NT2/D1 (cell line): ENCODE results near the gene TMEM106A.

Experiments
- DNase-seq: peaks from one replicate; pipeline ENCODE4 v3.0.0-alpha.2; 2011; ENCODE audit warnings: low read depth, low spot score
- H3K27me3 ChIP-seq: 2 replicates; pipeline ENCODE4 v1.6.0; 2011; ENCODE audit warnings: mild to moderate bottlenecking; ENCODE audit not compliant: insufficient read length, insufficient read depth
- H3K36me3 ChIP-seq: 2 replicates; pipeline ENCODE4 v1.6.1; 2011; ENCODE audit warnings: mild to moderate bottlenecking, low read length, mixed read lengths; ENCODE audit not compliant: insufficient read depth, insufficient read length
- H3K4me1 ChIP-seq: 2 replicates; pipeline ENCODE4 v1.5.1; 2011; ENCODE audit not compliant: insufficient read depth, insufficient read length
- H3K4me3 ChIP-seq: 2 replicates; pipeline ENCODE4 v1.5.1; 2011; ENCODE audit warnings: low read depth; ENCODE audit not compliant: insufficient read length
- H3K9ac ChIP-seq: 2 replicates; pipeline ENCODE4 v1.6.0; 2011; ENCODE audit warnings: low read depth; ENCODE audit not compliant: insufficient read length
- H3K9me3 ChIP-seq: 2 replicates; pipeline ENCODE4 v1.5.1; 2011; ENCODE audit warnings: mild to moderate bottlenecking, low read length; ENCODE audit not compliant: insufficient read depth
- SUZ12 ChIP-seq: IDR thresholded peaks from 2 replicates; pipeline ENCODE4 v1.6.1; 2011; ENCODE audit not compliant: insufficient read length, insufficient read depth; ENCODE audit errors: extremely low read depth
- YY1 ChIP-seq: IDR thresholded peaks from 2 replicates; pipeline ENCODE4 v1.6.1; 2011; ENCODE audit not compliant: insufficient read length, insufficient read depth
- ZNF274 ChIP-seq: IDR thresholded peaks from 2 replicates; pipeline ENCODE4 v1.6.1; 2011; ENCODE audit warnings: mild to moderate bottlenecking, low read depth, low read length

The TMEM106A gene

DNA sequence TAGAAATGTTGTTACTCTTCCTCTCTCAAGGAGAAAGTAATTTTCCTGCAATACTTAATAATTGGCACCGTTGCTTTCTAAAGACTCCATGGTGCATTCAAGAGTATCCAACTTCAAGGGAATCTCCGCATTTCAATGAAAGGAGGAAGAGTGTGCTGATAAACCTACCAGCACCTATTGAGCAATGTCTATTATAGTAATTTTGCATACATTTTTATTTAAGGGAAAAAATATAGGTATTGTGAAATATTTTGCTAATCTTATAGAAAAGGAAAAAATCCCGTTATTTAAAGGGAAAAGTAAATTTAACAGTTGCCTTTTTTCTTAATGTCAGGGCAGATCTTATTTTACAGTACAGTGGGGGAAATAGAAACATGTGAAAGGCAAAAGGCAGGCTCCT, 1.1 kb upstream of the TMEM106A start:
- Histone ChIP-seq H3K36me3 (peaks cover 31% of the 10 kb centered on the region), H3K27me3 (no peaks in the 10 kb centered on the region), H3K4me1 (no peaks in the 10 kb centered on the region), H3K9me3 (no peaks in the 10 kb centered on the region), H3K4me3 (no peak overlapping the region), H3K9ac (peak overlapping the region; percentile 70)
- no peak for DNase-seq
- TF ChIP-seq SUZ12 (no peak), YY1 (no peak), ZNF274 (no peak)

DNA sequence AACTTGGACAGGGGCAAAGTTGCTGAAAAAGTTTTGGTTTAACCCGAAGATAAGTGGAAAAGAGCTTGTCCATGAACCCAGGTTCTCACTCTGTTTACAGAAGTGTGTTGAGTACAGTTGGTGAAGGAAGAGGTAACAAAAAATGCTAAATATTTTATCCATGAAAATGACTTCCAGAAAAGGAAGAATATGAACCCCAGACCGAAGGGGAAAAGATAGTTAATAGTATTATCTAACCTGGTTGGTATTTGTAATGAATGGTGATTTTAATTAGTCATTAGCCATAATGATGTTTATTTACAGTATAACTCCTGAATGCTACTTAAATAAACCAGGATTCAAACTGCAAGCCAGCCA, 574 bp upstream of the TMEM106A start:
- H3K27me3 ChIP-seq, result no peaks in the 10 kb centered on the region
- peak overlapping the region; percentile 70 for H3K9ac ChIP-seq
- TF ChIP-seq ZNF274, result no peak
- TF ChIP-seq SUZ12, result no peak
- no peak for TF ChIP-seq YY1
- no peaks in the 10 kb centered on the region for H3K9me3 ChIP-seq
- no peaks in the 10 kb centered on the region for H3K4me1 ChIP-seq
- no peak for DNase-seq
- H3K36me3 ChIP-seq, result peaks cover 36% of the 10 kb centered on the region
- H3K4me3 ChIP-seq, result peak overlapping the region; percentile 43

DNA sequence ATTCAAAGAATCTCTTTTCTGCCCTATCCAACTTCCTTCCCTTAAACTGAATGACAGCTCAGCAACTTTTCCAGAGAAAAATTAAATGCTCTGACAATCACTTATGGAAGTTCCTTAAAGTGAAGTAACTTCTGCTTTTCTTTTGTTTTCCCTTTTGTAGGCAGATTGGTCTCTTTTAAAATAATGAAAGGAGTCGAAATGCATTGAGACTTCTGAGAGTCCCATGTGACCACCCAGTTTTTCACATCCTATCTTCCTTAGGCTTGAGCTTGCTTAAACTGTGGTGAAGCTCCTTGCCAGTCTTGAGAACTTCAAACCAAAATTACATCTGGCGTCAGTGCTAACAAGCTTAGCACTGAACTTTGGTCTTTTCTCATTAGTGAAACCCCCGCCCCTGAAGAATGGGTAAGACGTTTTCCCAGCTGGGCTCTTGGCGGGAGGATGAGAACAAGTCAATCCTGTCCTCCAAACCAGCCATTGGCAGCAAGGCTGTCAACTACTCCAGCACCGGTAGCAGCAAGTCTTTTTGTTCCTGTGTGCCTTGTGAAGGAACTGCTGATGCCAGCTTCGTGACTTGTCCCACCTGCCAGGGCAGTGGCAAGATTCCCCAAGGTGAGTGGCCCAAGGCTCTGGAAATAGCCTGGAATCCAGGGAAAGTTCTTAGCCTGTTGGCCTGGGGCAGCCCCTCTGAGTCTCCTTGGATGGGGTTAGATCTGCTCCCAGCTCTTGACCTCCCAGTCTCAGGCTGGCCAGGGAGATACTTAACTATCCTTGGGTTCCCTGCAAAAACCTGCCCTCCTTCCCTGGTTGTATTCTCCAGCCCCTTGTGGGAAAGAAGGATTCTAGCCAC, 1.2 kb downstream of the TMEM106A start:
- Histone ChIP-seq H3K9ac (peak overlapping the region; percentile 65), H3K9me3 (no peaks in the 10 kb centered on the region), H3K4me1 (no peaks in the 10 kb centered on the region), H3K27me3 (no peaks in the 10 kb centered on the region), H3K4me3 (peak overlapping the region; percentile 43), H3K36me3 (peaks cover 49% of the 10 kb centered on the region)
- DNase-seq, result no peak
- TF ChIP-seq SUZ12, result no peak
- TF ChIP-seq YY1, result no peak
- TF ChIP-seq ZNF274, result no peak

DNA sequence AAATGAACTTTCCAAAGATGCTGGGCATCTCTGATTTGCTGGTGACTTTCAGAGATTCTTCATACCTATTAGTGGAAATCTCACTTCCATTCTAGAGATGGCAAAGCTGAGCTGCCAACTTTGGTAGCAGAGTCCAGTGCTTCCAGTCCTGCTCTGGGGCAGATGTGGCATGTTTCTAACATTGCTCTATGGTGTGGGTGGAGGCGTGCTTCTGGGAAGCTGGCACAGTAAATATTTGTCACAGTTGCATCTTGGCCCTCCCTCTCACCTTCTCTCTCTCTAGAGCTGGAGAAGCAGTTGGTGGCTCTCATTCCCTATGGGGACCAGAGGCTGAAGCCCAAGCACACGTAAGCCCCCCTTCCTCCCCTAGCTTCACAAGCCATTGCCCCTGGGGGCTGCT, 1.9 kb downstream of the TMEM106A start:
- H3K4me3 ChIP-seq, result no peak overlapping the region
- no peak for DNase-seq

DNA sequence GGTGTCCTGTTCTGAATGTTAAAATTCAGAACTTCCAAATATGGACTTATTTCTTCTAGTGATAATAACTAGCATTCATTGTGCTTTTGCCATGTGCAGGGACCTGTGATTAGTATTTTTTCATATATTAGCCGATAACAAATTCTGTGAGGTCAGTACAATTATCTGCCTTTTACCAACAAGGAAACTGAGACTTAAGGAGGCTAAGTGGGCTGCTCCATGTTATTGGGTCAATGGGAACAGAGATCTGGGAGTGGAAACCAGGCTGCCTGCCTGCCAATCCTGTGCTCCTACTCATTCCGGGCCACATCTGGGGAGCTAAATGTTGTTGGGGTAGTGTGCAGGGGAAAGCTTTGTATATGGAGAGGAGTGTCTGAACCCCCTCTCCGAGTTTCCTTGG, 3.7 kb downstream of the TMEM106A start:
- Histone ChIP-seq H3K4me1 (no peaks in the 10 kb centered on the region), H3K9me3 (no peaks in the 10 kb centered on the region), H3K9ac (no peak overlapping the region), H3K4me3 (no peak overlapping the region), H3K27me3 (no peaks in the 10 kb centered on the region), H3K36me3 (peaks cover 48% of the 10 kb centered on the region)
- TF ChIP-seq YY1 (no peak), SUZ12 (no peak), ZNF274 (no peak)
- DNase-seq, result no peak

More for the DNA sequence above, 1.9 kb downstream of the TMEM106A start:
- TF ChIP-seq YY1 (no peak), SUZ12 (no peak), ZNF274 (no peak)
- H3K9ac ChIP-seq, result no peak overlapping the region
- H3K36me3 ChIP-seq, result peaks cover 45% of the 10 kb centered on the region
- H3K27me3 ChIP-seq, result no peaks in the 10 kb centered on the region
- no peaks in the 10 kb centered on the region for H3K4me1 ChIP-seq
- H3K9me3 ChIP-seq, result no peaks in the 10 kb centered on the region

DNA sequence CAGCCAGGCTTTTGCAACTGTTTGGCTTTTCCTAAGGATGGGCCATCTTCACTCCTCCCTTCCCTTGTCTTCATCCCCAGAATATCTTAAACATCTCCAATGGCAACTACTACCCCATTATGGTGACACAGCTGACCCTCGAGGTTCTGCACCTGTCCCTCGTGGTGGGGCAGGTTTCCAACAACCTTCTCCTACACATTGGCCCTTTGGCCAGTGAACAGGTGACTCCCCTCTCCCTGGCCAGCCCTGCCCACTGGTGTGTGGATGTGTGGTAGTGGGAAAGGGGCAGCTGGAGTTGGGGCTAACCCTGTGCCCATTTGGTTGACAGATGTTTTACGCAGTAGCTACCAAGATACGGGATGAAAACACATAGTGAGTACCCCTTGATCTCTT, 4.7 kb downstream of the TMEM106A start:
- Histone ChIP-seq H3K27me3 (no peaks in the 10 kb centered on the region), H3K9me3 (no peaks in the 10 kb centered on the region), H3K4me1 (no peaks in the 10 kb centered on the region), H3K9ac (no peak overlapping the region), H3K36me3 (peaks cover 57% of the 10 kb centered on the region), H3K4me3 (no peak overlapping the region)
- no peak for DNase-seq
- no peak for TF ChIP-seq YY1
- no peak for TF ChIP-seq ZNF274

DNA sequence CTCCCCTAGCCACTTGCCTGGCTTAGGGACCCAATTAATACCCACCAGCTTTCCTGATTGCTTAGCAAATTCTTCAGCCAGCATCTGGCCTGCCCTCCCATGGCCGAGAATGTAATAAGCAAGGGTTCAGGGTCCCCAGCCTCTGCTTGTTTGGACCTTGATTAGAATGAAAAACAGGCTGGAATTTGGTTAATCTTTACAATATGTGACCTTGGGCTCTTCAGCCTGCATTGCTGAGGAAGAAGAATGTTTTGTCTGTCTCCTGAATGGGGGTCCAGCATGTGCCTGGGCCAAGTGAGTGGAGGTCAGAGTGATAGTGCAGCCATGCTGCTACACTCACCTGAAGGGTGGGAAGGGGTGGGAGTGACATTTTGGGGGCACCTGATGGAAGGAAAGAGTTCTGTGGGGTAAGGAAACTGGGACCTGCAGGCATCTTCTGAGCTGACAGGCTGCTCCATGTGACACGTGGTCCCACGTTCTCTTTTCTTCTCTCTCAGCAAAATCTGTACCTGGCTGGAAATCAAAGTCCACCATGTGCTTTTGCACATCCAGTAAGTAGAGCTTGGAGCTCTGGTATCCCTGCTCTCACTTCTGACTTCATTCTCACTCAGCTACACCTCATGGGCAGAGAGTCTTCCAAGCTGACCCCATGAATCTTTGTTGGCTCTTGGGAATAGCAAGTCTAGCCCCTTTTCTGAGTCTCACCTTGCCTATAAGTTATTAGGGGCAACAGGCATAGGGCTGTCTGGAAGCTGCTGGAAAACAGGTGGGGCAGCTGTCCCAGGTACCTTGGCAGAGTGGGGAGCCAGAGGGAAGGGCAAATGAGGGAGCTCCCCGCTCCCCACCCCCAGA, 5.3 kb downstream of the TMEM106A start:
- Histone ChIP-seq H3K27me3 (no peaks in the 10 kb centered on the region), H3K9me3 (no peaks in the 10 kb centered on the region), H3K36me3 (peaks cover 59% of the 10 kb centered on the region), H3K4me1 (no peaks in the 10 kb centered on the region), H3K9ac (no peak overlapping the region), H3K4me3 (no peak overlapping the region)
- TF ChIP-seq ZNF274 (no peak), YY1 (no peak), SUZ12 (no peak)
- no peak for DNase-seq
